Iris pigment epithelial cell (primary cell): Measurements from ENCODE around the gene PRIM1.
A peak's percentile ranks its signal among the peaks of the same experiment; 100 is the strongest.
"Not testable (repeated sequence)": the region's sequence is repeated elsewhere in the genome, so short reads cannot be mapped to it uniquely, and the experiment has no call there.

Source experiments
- DNase-seq: peaks from one replicate; pipeline ENCODE4 v3.0.0-alpha.2; 2011; ENCODE audit warnings: low read depth

The PRIM1 gene

DNA sequence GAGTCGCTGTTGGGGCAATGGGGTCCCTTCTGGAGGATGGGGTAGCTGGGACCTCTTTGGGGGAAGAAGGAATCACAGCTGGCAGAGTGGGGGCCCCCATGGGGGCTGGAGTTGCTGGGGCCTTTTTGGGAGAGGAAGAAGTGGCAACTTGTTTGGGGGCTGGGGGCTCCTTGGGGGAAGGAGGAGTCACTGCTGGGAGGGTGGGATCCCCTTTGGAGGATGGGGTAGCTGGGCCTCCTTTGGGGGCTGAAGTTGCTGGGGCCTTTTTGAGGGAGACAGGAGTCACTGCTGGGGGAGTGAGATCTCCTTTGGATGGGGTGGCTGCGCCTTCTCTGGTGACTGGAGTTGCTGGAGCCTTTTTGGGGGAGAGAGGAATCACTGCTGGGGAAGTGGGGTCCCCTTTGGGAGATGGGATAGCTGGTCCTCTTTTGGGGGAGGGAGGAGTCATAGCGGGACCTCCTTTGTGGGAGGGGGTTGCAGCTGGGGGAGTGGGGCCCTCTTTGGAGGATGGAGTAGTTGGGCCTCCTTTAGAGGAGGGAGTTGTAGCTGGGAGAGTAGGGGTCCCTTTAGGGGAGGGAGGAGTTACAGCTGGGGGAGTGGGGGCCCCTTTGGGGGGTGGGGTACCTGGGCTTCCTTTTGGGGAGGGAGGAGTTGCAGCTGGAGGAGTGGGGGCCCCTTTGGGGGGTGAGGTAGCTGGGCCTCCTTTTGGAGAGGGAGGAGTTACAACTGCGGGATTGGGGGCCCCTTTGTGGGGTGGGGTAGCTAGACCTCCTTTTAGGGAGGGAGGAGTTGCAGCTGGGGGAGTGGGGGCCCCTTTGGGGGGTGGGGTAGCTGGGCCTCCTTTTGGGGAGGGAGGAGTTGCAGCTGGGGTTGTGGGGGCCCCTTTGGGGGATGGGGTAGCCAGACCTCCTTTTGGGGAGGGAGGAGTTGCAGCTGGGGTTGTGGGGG, 34.9 kb downstream of the PRIM1 start:
- no peak for DNase-seq

DNA sequence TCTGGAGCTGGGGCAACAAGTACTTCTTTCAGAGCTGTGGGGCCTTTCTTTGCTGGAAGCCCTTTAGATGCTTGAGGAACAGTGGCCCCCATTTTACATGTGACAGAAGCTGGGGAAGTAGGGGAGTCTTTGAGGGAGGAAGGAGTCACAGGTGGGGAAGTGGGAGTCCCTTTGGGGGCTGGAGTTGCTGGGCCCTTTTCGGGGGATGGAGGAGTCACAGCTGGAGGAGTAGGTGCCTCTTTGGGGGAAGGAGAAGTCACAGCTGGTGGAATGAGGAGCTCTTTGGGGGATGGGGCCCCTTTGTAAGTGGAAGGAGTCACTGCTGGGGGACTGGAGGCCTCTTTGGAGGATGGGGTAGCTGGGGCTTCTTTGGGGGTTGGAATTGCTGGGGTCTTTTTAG, 35.7 kb downstream of the PRIM1 start:
- DNase-seq: no peak

DNA sequence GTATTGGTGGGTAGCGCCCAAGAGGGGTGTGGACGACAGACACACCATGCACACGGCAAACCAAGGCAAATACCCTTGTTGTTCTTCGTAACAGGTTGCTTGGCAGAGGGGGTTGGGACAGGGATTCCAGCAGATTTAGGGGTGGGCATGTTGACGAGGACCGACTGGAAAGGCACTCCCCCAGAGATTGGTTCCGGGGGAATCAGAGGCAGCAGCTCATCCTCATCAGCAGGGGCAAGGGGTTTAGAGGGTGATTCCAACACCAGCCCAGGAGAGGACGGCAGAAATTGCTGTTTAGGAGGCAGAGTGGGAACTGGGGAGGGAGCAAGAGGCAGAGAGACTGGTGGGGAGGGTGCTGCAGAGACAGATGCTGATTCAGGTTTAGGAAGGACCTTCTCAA, 36.3 kb downstream of the PRIM1 start:
- DNase-seq: no peak

DNA sequence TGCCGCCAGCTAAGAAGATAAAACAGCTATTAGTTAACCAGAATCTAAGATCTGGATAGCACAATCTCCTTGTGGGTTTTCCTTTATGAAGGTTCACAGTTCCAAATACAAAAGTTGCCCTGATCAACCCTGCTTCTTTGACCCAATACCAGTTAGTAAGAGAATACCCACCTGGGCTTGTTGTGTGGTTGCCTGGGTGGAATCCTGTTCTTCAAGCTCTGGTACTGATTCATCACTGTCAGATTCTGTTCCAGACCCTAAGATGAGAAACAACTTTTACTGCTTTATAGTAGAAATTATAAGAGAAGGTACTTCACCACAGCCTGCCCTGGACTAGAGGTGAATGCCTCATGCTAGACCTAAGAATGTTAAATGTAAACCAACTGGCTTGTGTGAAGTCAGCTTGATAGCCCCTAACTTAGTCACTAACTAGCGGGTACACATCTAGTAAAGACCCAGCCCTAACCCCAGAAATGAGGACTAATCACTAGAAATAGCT, 37.6 kb downstream of the PRIM1 start:
- DNase-seq: peak; percentile 43

DNA sequence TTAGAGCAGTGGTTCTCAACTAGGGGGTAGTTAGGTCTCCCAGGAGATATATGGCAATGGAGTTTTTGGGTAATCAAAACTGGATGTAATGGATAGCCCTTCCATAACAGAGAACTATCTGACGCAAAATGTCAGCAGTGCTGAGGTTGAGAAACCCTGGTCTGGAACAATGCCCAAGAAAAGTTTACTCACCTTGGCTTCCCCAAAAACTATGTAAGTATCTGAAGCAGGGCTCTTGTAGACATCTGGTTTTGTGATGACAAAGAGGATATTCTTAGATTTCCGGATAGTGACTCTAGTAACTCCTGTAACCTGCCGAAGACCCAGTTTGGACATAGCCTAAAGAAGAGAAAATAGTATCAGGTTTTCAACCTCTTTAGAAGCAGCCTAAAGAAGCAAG, 38.8 kb downstream of the PRIM1 start:
- DNase-seq: no peak

DNA sequence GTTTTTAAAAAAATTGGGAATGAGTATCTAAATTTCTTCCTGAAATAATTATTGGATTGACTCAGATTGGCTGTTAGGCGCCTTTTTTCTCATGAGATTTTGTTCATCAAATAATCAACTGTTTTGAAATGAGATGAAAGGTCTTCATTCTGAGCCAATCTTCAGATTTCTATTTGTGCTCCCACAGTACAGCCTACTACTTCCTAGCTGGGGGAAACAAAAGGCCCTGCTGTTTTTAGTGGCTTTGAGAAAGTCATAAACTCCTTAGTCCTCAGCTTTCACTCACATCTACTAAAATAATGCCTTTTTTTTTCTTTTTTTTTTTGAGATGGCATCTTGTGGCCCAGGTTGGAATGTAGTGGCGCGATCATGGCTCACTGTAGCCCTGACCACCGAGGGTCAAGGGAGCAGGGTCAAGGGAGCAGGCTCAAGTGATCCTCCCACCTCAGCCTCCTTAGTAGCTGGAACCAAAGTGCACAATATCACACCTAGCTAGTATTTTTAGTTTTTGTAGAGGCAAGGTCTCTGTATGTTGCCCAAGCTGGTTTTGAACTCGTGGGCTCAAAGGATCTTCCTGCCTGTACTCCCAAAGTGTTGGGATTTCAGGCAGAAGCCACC, 42.3 kb downstream of the PRIM1 start:
- DNase-seq: no peak

DNA sequence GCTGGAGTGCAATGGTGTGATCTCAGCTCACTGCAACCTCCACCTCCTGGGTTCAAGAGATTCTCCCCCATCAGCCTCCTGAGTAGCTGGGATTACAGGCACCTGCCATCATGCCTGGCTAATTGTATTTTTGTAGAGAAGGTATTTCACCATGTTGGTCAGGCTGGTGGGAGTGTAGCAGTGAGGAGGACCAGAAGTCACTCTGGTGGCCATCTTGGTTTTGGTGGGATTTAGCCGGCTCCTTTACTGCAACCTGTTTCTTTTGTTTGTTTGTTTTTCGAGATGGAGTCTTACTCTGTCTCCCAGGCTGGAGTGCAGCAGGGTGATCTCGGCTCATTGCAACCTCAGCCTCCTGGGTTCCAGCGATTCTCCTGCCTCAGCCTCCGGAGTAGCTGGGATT, 47.6 kb downstream of the PRIM1 start:
- DNase-seq: not testable (repeated sequence)

DNA sequence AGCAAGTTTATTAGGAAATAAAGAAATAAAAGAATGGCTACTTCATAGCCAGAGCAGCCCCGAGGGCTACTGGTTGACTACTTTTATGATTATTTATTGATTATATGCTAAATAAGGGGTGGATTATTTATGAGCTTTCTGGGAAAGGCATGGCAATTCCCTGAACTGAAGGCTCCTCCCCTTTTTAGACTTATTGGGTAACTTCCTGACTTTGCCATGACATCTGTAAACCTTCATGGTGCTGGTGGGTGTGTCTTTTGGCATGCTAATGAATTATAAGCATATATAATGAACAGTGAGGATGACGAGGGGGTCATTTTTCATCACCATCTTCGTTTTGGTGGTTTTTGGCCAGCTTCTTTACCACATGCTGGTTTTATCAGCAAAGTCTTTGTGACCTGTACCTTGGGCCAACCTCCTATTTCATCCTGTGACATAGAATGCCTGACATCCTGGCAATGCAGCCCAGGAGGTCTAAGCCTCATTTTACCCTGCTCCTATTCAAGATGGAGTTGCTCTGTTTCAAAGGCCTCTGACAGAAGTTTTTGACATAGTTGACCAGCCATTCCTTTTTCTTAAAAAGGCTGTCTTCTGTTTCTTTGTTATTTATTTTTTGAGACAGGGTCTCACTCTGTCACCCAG, 53.0 kb downstream of the PRIM1 start:
- no peak for DNase-seq

DNA sequence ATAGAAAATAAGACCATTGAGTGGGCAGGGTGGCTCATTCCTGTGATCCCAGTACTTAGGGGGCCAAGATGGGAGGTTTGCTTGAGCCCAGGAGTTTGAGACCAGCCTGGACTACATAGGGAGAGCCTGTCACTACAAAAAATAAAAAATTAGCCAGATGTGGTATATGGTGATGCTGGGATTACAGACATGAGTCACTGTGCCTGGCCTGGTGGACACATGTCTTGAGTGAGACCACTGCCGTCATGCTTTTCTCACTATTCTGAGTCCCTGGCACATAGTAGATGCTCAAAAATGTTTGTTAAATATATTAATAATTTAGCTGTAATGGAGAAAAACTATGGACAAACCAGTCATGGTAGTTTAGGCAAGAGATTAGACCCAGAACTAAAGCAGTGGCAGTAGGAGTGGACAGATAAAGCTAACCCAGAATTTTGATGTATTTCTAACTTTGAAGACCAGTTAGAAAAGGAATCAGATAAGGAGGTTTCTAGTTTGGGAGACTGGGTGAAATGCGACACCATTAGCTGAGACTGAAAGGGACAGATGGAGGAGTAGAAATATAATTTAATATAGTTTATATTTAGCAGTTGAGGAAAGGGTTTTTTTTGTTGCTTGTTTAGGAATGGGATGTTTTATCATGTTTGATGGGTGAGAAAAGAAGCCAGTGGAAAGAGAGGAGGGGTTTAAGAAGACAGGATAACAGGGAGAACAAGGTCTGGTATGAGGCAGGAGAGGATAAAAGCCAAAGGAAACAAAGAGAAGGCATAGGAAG, 56.6 kb downstream of the PRIM1 start:
- no peak for DNase-seq

DNA sequence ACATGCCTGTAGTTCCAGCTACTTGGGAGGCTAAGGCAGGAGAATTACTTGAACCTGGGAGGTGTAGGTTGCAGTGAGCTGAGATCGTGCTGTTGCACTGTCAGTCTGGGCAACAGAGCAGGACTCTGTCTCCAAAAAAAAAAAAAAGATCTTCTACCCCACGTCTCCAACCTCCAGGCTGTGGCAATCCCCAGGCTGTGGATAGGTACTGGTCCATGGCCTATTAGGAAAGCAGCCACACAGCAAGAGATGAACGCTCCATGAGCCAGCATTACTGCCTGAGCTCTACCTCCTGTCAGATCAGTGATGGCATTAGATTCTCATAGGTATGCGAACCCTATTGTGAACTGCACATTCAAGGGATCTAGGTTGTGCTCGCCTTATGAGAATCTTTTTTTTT, 58.0 kb downstream of the PRIM1 start:
- no peak for DNase-seq

DNA sequence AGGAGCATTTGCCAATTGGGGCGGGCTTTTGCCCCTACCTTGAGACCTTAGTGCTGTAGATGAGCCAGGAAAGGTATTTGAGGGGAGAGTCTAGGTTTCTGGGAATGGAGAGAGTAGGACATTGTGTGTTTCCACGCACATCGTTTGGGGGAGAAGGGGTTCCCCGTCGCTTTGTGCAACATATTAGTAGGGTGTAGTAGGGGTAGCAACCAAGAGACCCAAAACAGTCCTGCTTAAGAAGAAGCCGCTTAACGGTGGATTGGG, 63.3 kb downstream of the PRIM1 start:
- DNase-seq: no peak

DNA sequence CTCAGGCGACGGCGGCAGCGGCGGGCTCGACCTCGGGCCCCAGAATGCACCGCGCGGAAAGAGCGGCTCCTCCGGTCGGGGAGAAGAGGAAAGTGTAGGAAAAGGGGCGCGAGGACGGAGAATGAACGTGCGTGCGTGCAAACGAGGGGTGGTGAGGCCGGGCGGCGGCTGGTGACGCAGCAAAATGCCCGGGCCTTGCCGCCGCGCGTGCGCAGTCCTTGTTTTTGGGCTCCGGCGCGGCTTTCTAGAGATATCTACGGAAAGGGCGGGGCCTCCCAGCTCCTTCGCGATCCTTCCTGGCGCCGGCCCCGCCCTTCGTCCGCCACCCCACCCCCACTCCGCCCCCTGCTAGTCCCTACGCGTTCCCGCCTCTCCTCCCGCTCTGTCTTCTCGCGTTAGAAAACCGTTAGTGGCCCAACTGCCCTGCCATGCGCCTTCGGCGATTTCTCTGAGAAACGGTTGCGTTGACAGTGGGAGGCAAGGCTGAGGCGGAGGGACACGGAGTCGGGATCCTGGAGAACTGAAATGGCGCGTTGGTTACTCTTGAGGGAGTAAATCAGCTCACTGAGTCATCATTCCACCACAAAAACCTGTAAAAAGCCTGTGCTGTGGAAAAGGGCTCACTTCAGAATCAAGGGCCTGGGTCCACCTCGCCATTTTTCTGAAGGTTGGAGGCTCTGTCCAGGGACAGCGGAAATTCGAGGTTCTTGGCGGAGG, 63.8 kb downstream of the PRIM1 start, which contains the start of gene PTGES3:
Gene PTGES3, minus strand, starts transcription at position 156 of the 717 bp plus-strand sequence. CDS start 285 bp downstream, outside the sequence.
- DNase-seq: peak; percentile 97

DNA sequence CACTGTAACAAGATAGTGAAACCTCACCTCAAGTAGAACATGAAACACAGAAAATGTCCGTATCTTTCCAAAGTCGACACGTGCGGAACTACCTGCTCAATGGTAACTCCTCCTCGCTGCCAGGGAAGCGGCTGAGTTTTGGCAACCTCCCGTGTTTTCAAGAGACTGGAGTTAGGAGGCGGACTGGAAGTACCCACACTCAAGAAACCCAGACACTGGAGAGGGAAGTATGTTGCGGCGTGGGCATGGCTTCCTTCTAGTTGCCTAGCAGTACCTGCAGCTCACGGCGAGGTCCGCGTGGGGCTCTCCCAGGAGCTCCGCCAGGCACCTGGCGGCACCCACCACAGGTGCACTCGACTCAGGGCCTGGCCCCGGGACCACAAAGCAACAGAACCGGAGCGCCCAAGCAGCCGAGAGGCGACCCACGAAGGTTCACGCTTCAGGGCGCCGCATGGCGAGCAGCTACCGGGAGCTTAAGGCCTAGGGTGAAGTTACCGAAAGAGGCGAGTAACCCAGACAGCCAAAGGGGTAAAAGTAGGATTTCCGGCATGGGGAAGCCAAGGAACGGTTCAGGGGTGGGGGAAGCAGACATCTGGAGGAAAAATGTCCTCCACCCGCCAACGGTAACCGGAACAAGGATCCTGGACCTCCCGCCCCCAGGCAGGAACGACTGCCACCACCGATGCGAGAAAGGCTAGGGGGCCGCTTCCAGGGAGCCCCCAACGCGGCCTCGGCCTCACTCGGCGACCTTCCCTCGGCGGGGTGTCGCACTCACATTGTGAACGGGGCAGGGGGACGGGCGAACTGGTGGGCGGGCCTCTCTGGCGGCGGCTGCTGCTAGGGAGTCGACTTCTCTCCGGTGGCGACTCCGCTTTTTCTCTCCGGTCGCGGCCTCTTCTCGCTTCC, 64.6 kb downstream of the PRIM1 start:
- DNase-seq: peak; percentile 34

DNA sequence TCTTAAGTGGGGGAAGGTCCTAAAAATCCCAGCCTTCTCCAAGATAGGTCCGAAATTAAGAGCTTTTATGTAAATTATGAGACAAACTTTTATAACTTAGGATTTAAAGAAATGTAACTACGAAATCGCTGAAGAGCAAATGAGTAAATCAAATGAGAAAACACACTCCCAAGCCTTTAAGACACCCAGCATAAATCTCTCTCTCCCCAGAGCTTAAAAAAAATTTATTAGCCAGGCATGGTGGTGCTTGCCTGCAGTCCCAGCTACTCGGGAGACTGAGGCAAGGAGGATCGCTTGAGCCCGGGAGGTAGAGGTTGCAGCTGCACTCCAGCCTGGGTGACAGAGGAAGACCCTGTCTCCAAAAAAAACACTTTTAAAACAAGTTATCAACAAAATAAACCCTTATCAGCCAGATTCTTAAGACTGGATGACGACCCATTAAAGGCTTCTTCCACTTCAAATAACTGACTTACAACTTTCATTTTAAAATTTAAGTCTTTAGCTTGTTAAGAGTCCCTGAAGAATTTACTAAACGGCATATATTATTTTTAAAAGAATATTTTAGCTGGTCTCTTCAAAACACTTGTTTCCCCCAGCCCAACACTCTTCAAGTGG, 67.3 kb downstream of the PRIM1 start:
- DNase-seq: no peak

DNA sequence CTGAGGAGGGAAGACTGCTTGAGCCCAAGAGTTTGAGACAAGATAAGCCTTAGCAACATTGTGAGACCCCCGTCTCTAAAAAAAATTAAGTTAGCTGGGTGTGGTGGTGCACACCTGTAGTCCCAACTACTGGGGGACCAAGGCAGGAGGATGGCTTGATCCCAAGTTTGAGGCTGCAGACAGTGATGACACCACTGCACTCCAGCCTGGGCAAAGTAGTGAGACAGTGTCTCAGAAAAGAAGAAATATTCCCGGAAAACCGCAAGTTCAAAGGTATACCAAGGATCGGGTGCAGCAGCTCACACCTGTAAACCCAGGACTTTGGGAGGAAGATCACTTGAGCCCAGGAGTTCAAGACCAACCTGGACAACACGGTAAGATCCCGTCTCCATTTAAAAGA, 69.8 kb downstream of the PRIM1 start:
- no peak for DNase-seq
